ENCODE results near the gene GRAMD1A.

Gene GRAMD1A

GRCh38 chr19:35056513-35057063 lies 56.5 kb downstream of the GRAMD1A start:
- peak; percentile 62 for DNase-seq

- DNase-seq, result no peak
Observed at GRCh38 chr19:35058370-35058769, 58.2 kb downstream of the GRAMD1A start.

GRCh38 chr19:35059006-35059798 lies 59.1 kb downstream of the GRAMD1A start:
- no peak for DNase-seq

GRCh38 chr19:35059799-35060091 lies 59.6 kb downstream of the GRAMD1A start:
- DNase-seq, result no peak

DNA sequence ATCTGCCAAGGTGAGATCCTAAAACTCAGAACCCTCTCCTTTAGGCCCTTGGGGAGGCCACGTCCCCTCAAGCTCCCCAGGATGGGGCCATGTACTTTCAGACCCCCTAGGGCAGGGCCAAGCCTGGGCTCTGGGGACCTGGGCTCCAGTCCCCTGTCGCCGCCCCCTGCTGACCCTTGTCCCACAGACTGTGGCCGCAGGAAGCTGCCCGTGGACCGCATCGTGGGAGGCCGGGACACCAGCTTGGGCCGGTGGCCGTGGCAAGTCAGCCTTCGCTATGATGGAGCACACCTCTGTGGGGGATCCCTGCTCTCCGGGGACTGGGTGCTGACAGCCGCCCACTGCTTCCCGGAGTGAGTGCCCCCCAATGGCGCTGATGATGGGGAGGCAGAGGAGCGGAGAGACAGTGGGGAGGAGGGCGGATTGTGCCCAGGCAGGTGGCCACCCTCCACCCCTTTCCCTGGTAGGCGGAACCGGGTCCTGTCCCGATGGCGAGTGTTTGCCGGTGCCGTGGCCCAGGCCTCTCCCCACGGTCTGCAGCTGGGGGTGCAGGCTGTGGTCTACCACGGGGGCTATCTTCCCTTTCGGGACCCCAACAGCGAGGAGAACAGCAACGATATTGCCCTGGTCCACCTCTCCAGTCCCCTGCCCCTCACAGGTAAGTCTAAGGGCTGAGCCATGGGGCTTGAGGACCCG lies 60.2 kb downstream of the GRAMD1A start:
- DNase-seq, result no peak

DNA sequence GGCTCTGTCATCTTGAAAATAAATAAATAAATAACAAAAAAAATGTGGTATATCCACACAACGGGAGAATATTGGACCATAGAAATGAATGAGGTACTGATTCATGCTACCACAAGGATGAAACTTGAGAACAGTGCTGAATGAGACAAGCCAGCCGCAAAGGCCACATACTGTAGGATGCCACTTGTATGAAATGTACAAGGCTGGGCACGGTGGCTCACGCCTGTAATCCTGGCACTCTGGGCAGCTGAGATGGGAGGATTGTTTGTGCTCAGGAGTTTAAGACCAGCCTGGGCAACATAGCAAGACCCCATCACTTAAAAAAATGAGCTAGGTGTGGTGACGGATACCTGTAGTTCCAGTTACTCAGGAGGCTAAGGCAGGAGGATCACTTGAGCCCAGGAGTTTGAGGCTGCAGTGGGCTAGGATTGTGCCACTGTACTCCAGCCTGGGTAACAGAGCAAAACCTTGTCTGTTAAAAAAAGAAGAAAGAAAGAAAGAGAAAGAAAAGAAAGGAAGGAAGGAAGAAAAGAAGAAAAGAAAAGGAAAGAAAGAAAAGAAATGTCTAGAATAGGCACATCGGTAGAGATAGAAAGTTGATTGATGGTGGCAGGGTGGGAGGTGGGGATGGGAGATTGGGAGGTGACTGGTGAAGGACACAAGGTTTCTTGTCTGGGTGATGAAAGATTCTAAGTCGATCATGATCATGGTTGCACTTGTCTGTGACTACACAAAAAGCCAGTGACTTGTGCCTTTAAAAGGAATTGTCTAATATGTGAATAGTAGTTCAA lies 61.7 kb downstream of the GRAMD1A start:
- no peak for DNase-seq

- no peak for DNase-seq
Observed at GRCh38 chr19:35062942-35063341, 62.8 kb downstream of the GRAMD1A start.

DNA sequence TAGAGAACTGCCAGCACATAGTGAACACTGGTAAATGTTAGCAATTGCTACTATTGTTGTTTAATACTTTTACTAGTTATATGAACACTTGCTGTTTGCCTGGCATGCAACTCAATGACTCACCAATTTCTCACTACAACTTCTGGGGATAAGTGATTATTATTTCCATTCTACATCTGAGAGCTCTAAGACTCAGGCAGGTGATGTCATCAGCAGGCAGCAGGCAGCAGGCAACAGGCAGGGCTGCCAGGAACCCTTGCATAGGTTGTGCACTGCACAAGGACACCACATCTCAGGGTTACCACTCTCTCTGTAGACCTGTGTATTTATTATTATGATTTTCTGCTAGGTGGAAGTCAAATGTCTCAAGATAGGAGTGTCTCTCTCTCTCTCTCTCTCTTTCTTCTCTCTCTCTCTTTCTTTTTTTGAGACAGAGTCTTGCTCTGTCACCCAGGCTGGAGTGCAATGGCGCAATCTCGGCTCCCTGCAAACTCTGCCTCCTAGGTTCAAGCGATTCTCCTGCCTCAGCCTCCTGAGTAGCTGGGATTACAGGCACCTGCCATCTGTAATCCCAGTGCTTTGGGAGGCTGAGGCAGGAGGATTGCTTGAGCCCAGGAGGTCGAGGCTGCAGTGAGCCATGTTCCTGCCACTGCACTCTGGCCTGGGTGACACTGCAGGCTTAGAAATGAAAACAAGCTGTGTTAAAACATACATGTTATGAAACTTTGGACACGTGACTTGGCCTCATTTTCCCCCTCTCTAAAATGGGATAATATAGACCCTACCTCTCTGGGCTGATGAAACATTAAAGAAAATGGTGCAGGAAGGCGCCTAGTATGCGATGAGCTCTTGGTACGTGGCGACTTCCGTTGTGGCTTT lies 64.1 kb downstream of the GRAMD1A start:
- peak; percentile 17 for DNase-seq

GRCh38 chr19:35065574-35065973 lies 65.5 kb downstream of the GRAMD1A start:
- DNase-seq, result no peak

DNA sequence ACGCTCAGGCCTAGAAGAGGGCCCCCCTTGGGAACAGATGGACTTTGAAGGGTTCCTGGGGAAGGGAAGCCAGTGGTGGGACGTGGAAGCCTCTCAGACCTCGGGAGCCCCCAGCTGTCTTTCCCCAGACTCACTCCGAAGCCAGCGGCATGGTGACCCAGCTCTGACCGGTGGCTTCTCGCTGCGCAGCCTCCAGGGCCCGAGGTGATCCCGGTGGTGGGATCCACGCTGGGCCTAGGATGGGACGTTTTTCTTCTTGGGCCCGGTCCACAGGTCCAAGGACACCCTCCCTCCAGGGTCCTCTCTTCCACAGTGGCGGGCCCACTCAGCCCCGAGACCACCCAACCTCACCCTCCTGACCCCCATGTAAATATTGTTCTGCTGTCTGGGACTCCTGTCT lies 66.0 kb downstream of the GRAMD1A start:
- no peak for DNase-seq

- DNase-seq, result peak; percentile 56
Observed at GRCh38 chr19:35066691-35067563, 66.8 kb downstream of the GRAMD1A start.

- no peak for DNase-seq
Observed at GRCh38 chr19:35068941-35069634, 69.0 kb downstream of the GRAMD1A start.

- no peak for DNase-seq
Observed at GRCh38 chr19:35069696-35070095, 69.6 kb downstream of the GRAMD1A start.

DNA sequence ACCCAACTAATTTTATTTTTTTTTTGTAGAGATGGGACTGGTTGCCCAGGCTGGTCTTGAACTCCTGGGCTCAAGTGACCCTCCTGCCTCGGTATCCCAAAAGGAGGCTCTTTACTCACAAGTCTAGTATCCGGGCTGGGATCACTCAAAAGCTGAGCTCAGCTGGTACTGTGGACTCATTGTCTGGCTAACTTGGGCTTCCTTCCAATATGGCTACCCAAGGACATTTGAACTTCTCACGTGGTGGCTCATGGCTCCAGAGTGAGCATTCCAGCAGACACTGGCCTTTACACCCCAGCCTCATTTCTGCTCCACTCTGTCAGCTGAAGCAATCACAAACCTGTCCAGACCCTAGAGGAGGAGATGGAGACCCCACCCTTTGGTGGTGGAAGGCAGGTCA lies 70.3 kb downstream of the GRAMD1A start:
- DNase-seq, result no peak

- DNase-seq, result no peak
Observed at GRCh38 chr19:35073516-35073915, 73.4 kb downstream of the GRAMD1A start.

DNA sequence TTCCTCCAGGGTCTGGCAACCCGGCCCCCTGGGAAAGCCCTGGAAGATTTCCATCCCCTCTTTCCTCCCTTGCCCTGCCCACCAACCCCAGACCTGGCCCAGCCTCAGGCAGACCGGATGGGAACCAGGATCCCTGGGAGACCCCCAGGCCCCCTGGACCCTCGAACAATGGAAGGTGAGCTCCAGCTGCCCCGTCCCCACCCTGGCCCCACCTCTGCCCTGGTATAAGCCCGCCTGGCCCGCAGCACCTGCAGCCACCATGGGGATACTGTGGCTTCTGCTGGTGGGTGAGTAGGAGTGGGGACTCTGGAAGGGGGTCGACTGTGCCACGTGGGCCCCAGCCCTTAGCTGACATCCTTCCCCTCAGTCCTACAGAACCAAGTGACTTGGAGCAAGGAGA lies 73.8 kb downstream of the GRAMD1A start:
- no peak for DNase-seq

DNA sequence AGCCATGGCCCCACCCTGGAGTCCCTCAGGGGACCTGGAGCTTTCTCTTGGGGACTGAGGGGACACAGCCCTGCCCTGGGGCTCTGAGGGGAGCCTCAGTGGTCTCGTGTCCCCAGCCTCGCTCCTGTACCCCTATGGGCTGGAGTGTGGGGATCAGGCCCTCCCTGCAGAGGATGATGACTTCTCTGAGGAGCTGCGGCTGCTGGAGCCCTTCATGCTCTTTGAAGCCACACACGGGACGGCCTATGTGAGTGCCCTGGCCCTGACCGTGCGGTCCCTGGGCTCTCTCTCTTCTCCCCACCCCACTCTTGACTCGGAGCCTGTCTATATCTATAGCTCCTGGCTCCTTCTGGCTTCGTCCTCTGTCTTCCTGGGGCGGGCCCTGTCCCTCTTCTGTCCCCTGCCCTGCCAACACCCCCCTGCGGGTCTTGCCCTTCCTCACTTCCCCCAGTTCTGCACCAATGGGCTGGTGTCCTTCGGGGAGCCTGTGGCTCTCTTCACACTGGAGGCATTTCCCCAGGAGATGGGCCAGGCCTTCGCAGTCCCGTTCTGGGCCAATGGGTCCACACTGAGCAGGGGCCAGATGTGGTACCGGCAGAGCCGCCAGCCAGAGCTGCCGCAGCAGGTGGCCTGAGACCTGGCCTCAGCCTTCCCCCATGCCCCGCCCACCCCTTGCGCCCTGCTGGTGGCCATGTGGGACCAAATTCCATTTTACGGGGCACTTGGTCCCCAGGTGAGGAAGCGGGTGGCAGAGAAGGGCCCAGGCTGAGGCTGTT lies 74.5 kb downstream of the GRAMD1A start:
- DNase-seq, result no peak

DNA sequence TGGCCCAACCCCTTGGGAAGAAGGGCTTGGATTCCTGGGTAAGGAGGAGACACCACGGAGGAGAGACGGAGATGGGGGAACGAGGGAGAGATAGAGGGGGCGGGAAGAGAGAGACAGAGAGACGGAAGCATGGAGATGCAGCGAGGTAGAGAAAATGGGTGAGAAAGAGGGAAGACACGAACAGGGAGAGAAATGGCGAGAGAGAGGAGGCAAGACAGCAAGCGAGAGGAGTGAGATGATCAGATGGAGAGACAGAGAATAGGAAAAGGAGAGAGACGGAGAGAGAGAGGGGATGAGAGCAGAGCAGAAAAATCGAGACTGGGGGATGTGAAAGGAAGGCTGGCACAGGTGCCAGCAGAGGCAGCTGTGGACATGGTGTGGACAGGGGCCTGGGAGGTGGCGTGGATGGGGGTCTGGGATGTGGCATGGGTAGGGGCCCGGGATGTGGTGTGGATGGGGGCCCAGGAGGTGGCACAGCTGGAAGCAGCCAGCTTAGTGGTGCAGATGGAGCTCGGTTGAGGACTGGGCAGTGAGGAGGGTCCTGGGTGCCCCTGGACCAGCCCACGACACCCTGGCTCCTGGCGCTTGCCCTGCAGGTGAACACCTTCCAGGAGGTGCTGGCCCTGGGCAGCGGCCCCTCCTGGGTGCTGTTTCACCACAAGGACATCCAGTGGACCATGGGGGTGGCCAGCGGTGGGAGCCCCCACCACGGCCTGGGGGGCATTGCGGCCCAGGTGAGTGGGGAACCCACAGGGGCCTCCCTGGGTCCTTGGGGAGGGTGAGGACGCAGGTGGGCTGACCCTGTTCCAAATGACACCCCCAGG lies 75.3 kb downstream of the GRAMD1A start:
- no peak for DNase-seq

- no peak for DNase-seq
Observed at GRCh38 chr19:35076026-35076370, 75.9 kb downstream of the GRAMD1A start.
